NCI-H1694 (cell line): ENCODE measurements around the gene ATXN2.
"Not testable (repeated sequence)": the region's sequence is repeated elsewhere in the genome, so short reads cannot be mapped to it uniquely, and the experiment has no call there.

Source experiments
- DNase-seq: peaks from one replicate; lab custom pipeline; 2025; lab: John Stamatoyannopoulos, UW

The ATXN2 gene

GRCh38 chr12:111598637-111599452, at the start of gene ATXN2:
TSS of gene ATXN2 (minus strand) at chr12:111599315. CDS start at chr12:111599034, 281 bp downstream.
- DNase-seq: no peak

- DNase-seq: no peak
These were observed 46.3 kb upstream of the ATXN2 start for GRCh38 chr12:111645433-111645832.

- DNase-seq: no peak
These were observed 44.3 kb upstream of the ATXN2 start for GRCh38 chr12:111643427-111643826.

GRCh38 chr12:111642681-111643426, 43.7 kb upstream of the ATXN2 start:
- DNase-seq: no peak

- no peak for DNase-seq
These were observed 41.4 kb upstream of the ATXN2 start for GRCh38 chr12:111640506-111640905.

- no peak for DNase-seq
These were observed 39.4 kb upstream of the ATXN2 start for GRCh38 chr12:111638556-111638955.

GRCh38 chr12:111636209-111636945, 37.3 kb upstream of the ATXN2 start:
- no peak for DNase-seq

- no peak for DNase-seq
These were observed 36.4 kb upstream of the ATXN2 start for GRCh38 chr12:111635524-111635923.

GRCh38 chr12:111628505-111629260, 29.6 kb upstream of the ATXN2 start:
- no peak for DNase-seq

- DNase-seq: no peak
These were observed 27.1 kb upstream of the ATXN2 start for GRCh38 chr12:111626230-111626629.

- no peak for DNase-seq
These were observed 25.4 kb upstream of the ATXN2 start for GRCh38 chr12:111624540-111624939.

- DNase-seq: not testable (repeated sequence)
These were observed 18.7 kb upstream of the ATXN2 start for GRCh38 chr12:111617841-111618240.

GRCh38 chr12:111616177-111616623, 17.1 kb upstream of the ATXN2 start:
- no peak for DNase-seq

- no peak for DNase-seq
These were observed 8.1 kb upstream of the ATXN2 start for GRCh38 chr12:111607239-111607638.

- no peak for DNase-seq
These were observed 7.7 kb upstream of the ATXN2 start for GRCh38 chr12:111606767-111607230.

GRCh38 chr12:111605911-111606766, 7.0 kb upstream of the ATXN2 start:
- no peak for DNase-seq

- DNase-seq: not testable (repeated sequence)
These were observed 3.7 kb upstream of the ATXN2 start for GRCh38 chr12:111602857-111603256.

- no peak for DNase-seq
These were observed 3.2 kb upstream of the ATXN2 start for GRCh38 chr12:111602348-111602747.

- DNase-seq: not testable (repeated sequence)
These were observed 1.9 kb upstream of the ATXN2 start for GRCh38 chr12:111600986-111601385.

- no peak for DNase-seq
These were observed 1.1 kb upstream of the ATXN2 start for GRCh38 chr12:111600205-111600642.
